Measurements from ENCODE around the gene ZNF681.

- TF ChIP-seq, protein P1, sequence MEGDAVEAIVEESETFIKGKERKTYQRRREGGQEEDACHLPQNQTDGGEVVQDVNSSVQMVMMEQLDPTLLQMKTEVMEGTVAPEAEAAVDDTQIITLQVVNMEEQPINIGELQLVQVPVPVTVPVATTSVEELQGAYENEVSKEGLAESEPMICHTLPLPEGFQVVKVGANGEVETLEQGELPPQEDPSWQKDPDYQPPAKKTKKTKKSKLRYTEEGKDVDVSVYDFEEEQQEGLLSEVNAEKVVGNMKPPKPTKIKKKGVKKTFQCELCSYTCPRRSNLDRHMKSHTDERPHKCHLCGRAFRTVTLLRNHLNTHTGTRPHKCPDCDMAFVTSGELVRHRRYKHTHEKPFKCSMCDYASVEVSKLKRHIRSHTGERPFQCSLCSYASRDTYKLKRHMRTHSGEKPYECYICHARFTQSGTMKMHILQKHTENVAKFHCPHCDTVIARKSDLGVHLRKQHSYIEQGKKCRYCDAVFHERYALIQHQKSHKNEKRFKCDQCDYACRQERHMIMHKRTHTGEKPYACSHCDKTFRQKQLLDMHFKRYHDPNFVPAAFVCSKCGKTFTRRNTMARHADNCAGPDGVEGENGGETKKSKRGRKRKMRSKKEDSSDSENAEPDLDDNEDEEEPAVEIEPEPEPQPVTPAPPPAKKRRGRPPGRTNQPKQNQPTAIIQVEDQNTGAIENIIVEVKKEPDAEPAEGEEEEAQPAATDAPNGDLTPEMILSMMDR (IDR thresholded peaks at IDR 0.05; ENCODE audit: low read length), result no peak
- no peak for TF ChIP-seq EZH2 (IDR thresholded peaks at IDR 0.05; ENCODE audit: borderline replicate concordance, low read length)
Measured at GRCh38 chr19:23792784-23793183, 34.1 kb upstream of the ZNF681 start.
